AML-193 (cell line): ENCODE results near the gene MDFIC2.
"Not testable (repeated sequence)": the region's sequence is repeated elsewhere in the genome, so short reads cannot be mapped to it uniquely, and the experiment has no call there.

Experiments
- DNase-seq, 2 experiments: peaks; one replicate each; lab custom pipeline; 2025; lab: John Stamatoyannopoulos, UW

MDFIC2 gene

GRCh38 chr3:70256566-70256965, 55.9 kb downstream of the MDFIC2 start:
- DNase-seq = no peak

- no peak for DNase-seq
Observed at GRCh38 chr3:70250492-70250891, 61.9 kb downstream of the MDFIC2 start.

- DNase-seq = no peak
Observed at GRCh38 chr3:70249509-70250160, 62.8 kb downstream of the MDFIC2 start.

- DNase-seq = no peak
Observed at GRCh38 chr3:70248856-70249255, 63.6 kb downstream of the MDFIC2 start.

GRCh38 chr3:70247955-70248354, 64.5 kb downstream of the MDFIC2 start:
- no peak for DNase-seq

- no peak for DNase-seq
Observed at GRCh38 chr3:70245746-70246525, 66.5 kb downstream of the MDFIC2 start.

GRCh38 chr3:70244422-70244821, 68.0 kb downstream of the MDFIC2 start:
- DNase-seq = no peak

- DNase-seq = no peak
Observed at GRCh38 chr3:70242297-70242882, 70.0 kb downstream of the MDFIC2 start.

- no peak for DNase-seq
Observed at GRCh38 chr3:70233812-70234211, 78.6 kb downstream of the MDFIC2 start.

- DNase-seq = no peak
Observed at GRCh38 chr3:70233112-70233511, 79.3 kb downstream of the MDFIC2 start.

- DNase-seq = no peak
Observed at GRCh38 chr3:70231266-70231701, 81.2 kb downstream of the MDFIC2 start.

- no peak for DNase-seq
Observed at GRCh38 chr3:70227437-70227836, 85.0 kb downstream of the MDFIC2 start.

- DNase-seq = no peak
Observed at GRCh38 chr3:70225146-70225545, 87.3 kb downstream of the MDFIC2 start.

GRCh38 chr3:70224337-70224736, 88.1 kb downstream of the MDFIC2 start:
- no peak for DNase-seq

GRCh38 chr3:70218471-70218870, 94.0 kb downstream of the MDFIC2 start:
- DNase-seq = no peak

- not testable (repeated sequence) for DNase-seq
Observed at GRCh38 chr3:70211274-70211673, 101.2 kb downstream of the MDFIC2 start.

GRCh38 chr3:70201975-70202374, 110.5 kb downstream of the MDFIC2 start:
- DNase-seq = no peak

GRCh38 chr3:70189884-70190473, 122.5 kb downstream of the MDFIC2 start:
- no peak for DNase-seq

- no peak for DNase-seq
Observed at GRCh38 chr3:70186221-70186620, 126.2 kb downstream of the MDFIC2 start.

GRCh38 chr3:70185661-70186060, 126.8 kb downstream of the MDFIC2 start:
- DNase-seq = no peak

- DNase-seq = no peak
Observed at GRCh38 chr3:70183781-70184504, 128.5 kb downstream of the MDFIC2 start.

GRCh38 chr3:70182166-70182565, 130.3 kb downstream of the MDFIC2 start:
- no peak for DNase-seq
